HepG2 (cell line): ENCODE data around the gene AKT3. TPM values are rescaled to one million over a fixed set of nuclear protein-coding genes. Genes with fewer than 3 reads are reported as not detected.

Experiments
- ATAC-seq: fragments of 200-7000 bp; cut with Tn5 transposase; 3 replicates; pipeline ENCODE4 v1.9.1; 2020; ENCODE audit warnings: mild to moderate bottlenecking, moderate library complexity
- BruUV-seq: library from RNA; stranded (reverse); fragments of 400-500 nt; replicated peaks from 2 replicates; lab custom pipeline; 2021; lab: Mats Ljungman, UMichigan
- CTCF ChIA-PET: fragments of 300-600 bp; formaldehyde crosslinking; extraction: SDS; loops from one replicate; lab custom pipeline; 2021; ENCODE audit warnings: low total read pairs, inconsistent platforms, low intra/inter-chr PET ratio; lab: Yijun Ruan, JAX
- POLR2A ChIA-PET: fragments of 350-600 bp; sonication (Branson Sonifier 250); formaldehyde crosslinking; loops from one replicate; lab custom pipeline; 2020; ENCODE audit warnings: antibody characterized with exemption, inconsistent platforms; lab: Yijun Ruan, JAX
- DNase-seq: peaks from one replicate; pipeline ENCODE4 v3.0.0-alpha.2; 2015; ENCODE audit warnings: low spot score
- FAIRE-seq: peaks from 3 replicates; lab custom pipeline; 2011; peaks lifted over from hg19 to GRCh38; lab: Jason Lieb, UNC
- H2AFZ ChIP-seq: one replicate; pipeline ENCODE4 v1.6.1; 2011; ENCODE audit warnings: low read length, inconsistent platforms
- H3K27ac ChIP-seq: fragments of 300-600 bp; 3 replicates; pipeline ENCODE4 v1.8.0; 2011; ENCODE audit warnings: mixed run types, mild to moderate bottlenecking, mixed read lengths, low read length, inconsistent platforms; ENCODE audit not compliant: insufficient read depth; ENCODE audit errors: extremely low read length
- H3K27me3 ChIP-seq, 2 experiments: fragments of 200-600 bp in 1 of 2; 2 replicates in 1 of 2; 3 replicates in 1 of 2; pipeline versions ENCODE4 v1.6.0 to v1.8.0; 2011; ENCODE audit warnings: low read length in 2 of 2, mild to moderate bottlenecking in 2 of 2, moderate library complexity in 2 of 2, inconsistent platforms in 1 of 2; ENCODE audit not compliant: insufficient read depth in 2 of 2, control insufficient read depth in 1 of 2
- H3K36me3 ChIP-seq, 2 experiments: fragments of 200-600 bp in 1 of 2; replicated peaks in 1 of 2; 2 replicates in 1 of 2; 3 replicates in 1 of 2; pipeline versions ENCODE4 v1.5.1 to v1.8.0; 2011; ENCODE audit warnings: low read length in 2 of 2, inconsistent platforms in 1 of 2; ENCODE audit not compliant: insufficient read depth in 2 of 2, control insufficient read depth in 1 of 2
- H3K4me1 ChIP-seq: 2 replicates; pipeline ENCODE4 v1.5.1; 2012; ENCODE audit warnings: low read length, inconsistent platforms; ENCODE audit not compliant: insufficient read depth
- H3K4me2 ChIP-seq: 2 replicates; pipeline ENCODE4 v1.6.0; 2011; ENCODE audit warnings: low read depth, low read length, inconsistent platforms
- H3K4me3 ChIP-seq, 3 experiments: fragments of 200-600 bp in 1 of 3; sonication (generic), shearing (Covaris generic) in 1 of 3; replicated peaks in 1 of 3; 2 replicates each; pipeline ENCODE4 v1.5.1; 2011 to 2016; ENCODE audit warnings: low read length in 3 of 3, inconsistent platforms in 2 of 3, low read depth in 2 of 3, mild to moderate bottlenecking in 2 of 3, control low read depth in 1 of 3, mixed read lengths in 1 of 3; ENCODE audit not compliant: insufficient read depth in 1 of 3
- H3K79me2 ChIP-seq: one replicate; pipeline ENCODE4 v1.6.1; 2011; ENCODE audit warnings: low read length, inconsistent platforms; ENCODE audit not compliant: insufficient read depth
- H3K9ac ChIP-seq: 2 replicates; pipeline ENCODE4 v1.6.0; 2011; ENCODE audit warnings: mild to moderate bottlenecking, low read depth, low read length, inconsistent platforms; ENCODE audit not compliant: insufficient read depth
- H3K9me3 ChIP-seq: 2 replicates; pipeline ENCODE4 v1.5.1; 2012; ENCODE audit warnings: mild to moderate bottlenecking, low read length
- H4K20me1 ChIP-seq: 2 replicates; pipeline ENCODE4 v1.6.0; 2011; ENCODE audit warnings: inconsistent platforms, mild to moderate bottlenecking, low read length, moderate library complexity; ENCODE audit not compliant: insufficient read depth
- ATAD3A ChIP-seq: sonication (generic); formaldehyde crosslinking; IDR thresholded peaks from 2 replicates; pipeline ENCODE4 v1.4.0; 2020; ENCODE audit warnings: missing genetic modification reagents
- CAMTA2 ChIP-seq: sonication (generic); formaldehyde crosslinking; IDR thresholded peaks from 2 replicates; pipeline ENCODE4 v1.4.0; 2020; ENCODE audit warnings: mild to moderate bottlenecking, missing genetic modification reagents, borderline replicate concordance
- CBX5 ChIP-seq: sonication (generic); formaldehyde crosslinking; IDR thresholded peaks from 2 replicates; pipeline ENCODE4 v1.4.0; 2020; ENCODE audit warnings: missing genetic modification reagents, borderline replicate concordance
- IRX3 ChIP-seq: sonication (generic); formaldehyde crosslinking; IDR thresholded peaks from 2 replicates; pipeline ENCODE4 v1.8.1; 2023; ENCODE audit warnings: mild to moderate bottlenecking, low read depth, missing genetic modification reagents, borderline replicate concordance
- PHF21A ChIP-seq: sonication (generic); formaldehyde crosslinking; IDR thresholded peaks from 2 replicates; pipeline ENCODE4 v1.5.0; 2020; ENCODE audit warnings: mild to moderate bottlenecking, missing genetic modification reagents
- PPARG ChIP-seq: conservative IDR thresholded peaks from 2 replicates; pipeline ENCODE4 v1.6.1; 2016; ENCODE audit warnings: missing biosample characterization, missing genetic modification reagents
- XRCC5 ChIP-seq: fragments of 200-400 bp; formaldehyde crosslinking; optimal IDR thresholded peaks from 2 replicates; pipeline ENCODE3; 2017; ENCODE audit warnings: mild to moderate bottlenecking, low read length
- ZNF264 ChIP-seq: sonication (generic); formaldehyde crosslinking; IDR thresholded peaks from 2 replicates; pipeline ENCODE4 v1.4.0; 2020; ENCODE audit warnings: missing genetic modification reagents
- ZNF3 ChIP-seq: IDR thresholded peaks from 2 replicates; pipeline ENCODE4 v1.7.0; 2017; ENCODE audit warnings: inconsistent platforms
- ZNF326 ChIP-seq: sonication (generic); formaldehyde crosslinking; IDR thresholded peaks from 2 replicates; pipeline ENCODE4 v1.4.0; 2020; ENCODE audit warnings: missing genetic modification reagents, borderline replicate concordance
- ZNF605 ChIP-seq: sonication (generic); formaldehyde crosslinking; IDR thresholded peaks from 2 replicates; pipeline ENCODE4 v1.8.0; 2022; ENCODE audit warnings: mild to moderate bottlenecking, missing genetic modification reagents
- WGBS: methylation state at CpG from one replicate; pipeline ENCODE4 v1.1.6; 2017; ENCODE audit warnings: low lambda C conversion rate; 5-methylcytosine and 5-hydroxymethylcytosine counted together
- in situ Hi-C: cut with HindIII; loops from 2 replicates; pipeline ENCODE4 v1.10.0; 2017; ENCODE audit warnings: low pct_unique_long_range_greater_than_20kb; ENCODE audit not compliant: extremely low pct_ligation_motif_present
- intact Hi-C: fragments of 100-400 bp; cut with micrococcal nuclease; formaldehyde crosslinking; loops from one replicate; pipeline ENCODE4 v1.10.0; 2022; ENCODE audit not compliant: unreplicated experiment
- polyA plus RNA-seq, 8 experiments: library from polyadenylated mRNA; depleted of rRNA in 3 of 8; stranded (reverse) in 7 of 8; unstranded in 1 of 8; fragments of >200 nt; fragmentation: Illumina TruSeq in 4 of 8; extraction: Trizol in 4 of 8; gene quantifications; 2 replicates each; pipeline versions ENCODE4 v1.2.1 to v1.2.3, GENCODE V29; 2011 to 2016; ENCODE audit warnings: low read depth in 4 of 8, missing spikeins in 1 of 8, mixed read lengths in 1 of 8; ENCODE audit not compliant: insufficient read depth in 1 of 8
- total RNA-seq, 5 experiments: library from RNA; depleted of rRNA; stranded (reverse); fragments of >200 nt; fragmentation: Illumina TruSeq; extraction: Trizol; gene quantifications; 2 replicates each; pipeline ENCODE4 v1.2.3, GENCODE V29; 2016; ENCODE audit warnings: low read depth in 1 of 5
- TF ChIP-seq, protein P1 (sequence below): sonication (generic); formaldehyde crosslinking; IDR thresholded peaks from 2 replicates; pipeline ENCODE4 v1.5.0; 2020; ENCODE audit warnings: mild to moderate bottlenecking, missing genetic modification reagents, borderline replicate concordance
- TF ChIP-seq, protein P2 (sequence below): sonication (generic); formaldehyde crosslinking; conservative IDR thresholded peaks from 2 replicates; pipeline ENCODE4 v1.8.0; 2022; ENCODE audit warnings: mild to moderate bottlenecking, moderate library complexity, missing genetic modification reagents
- TF ChIP-seq, protein P3 (sequence below): sonication (generic); formaldehyde crosslinking; IDR thresholded peaks from 2 replicates; pipeline ENCODE4 v1.4.0; 2020; ENCODE audit warnings: missing genetic modification reagents, borderline replicate concordance

Gene AKT3
- total and polyA plus RNA-seq, 2 of the 13 experiments (the other 11 are each of a cell fraction or from before 2014, with no cell fraction given), result 0.07 TPM

DNA sequence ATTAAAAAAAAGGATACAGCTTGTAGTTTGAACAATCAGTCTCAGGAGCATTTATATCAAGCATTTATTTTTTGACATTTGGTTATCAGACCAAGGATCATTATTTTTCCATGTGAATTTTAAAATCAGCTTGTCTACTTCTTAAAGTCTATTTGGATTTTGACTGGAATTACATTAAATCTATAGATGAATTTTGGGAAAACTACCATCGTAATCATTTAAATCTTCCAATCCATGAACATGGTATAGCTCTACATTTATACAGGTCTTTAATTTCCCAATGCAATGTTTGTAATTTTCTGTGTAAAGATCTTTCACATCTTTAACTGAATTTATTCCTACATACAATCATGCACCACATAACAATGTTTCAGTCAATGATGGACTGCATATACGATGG, 203.2 kb downstream of the AKT3 start:
- WGBS, result 1% methylated on average over 2 of the region's 2 CpGs
- BruUV-seq, result no TSS peak
- TF ChIP-seq ATAD3A (CRISPR knock-in tag) (no peak), ZNF3 (no peak), PPARG (CRISPR knock-in tag) (no peak), PHF21A (no peak), IRX3 (CRISPR knock-in tag) (no peak), CBX5 (no peak), CAMTA2 (no peak), ZNF326 (no peak), ZNF264 (no peak), XRCC5 (no peak), ZNF605 (CRISPR knock-in tag) (no peak)
- TF ChIP-seq, protein P1, sequence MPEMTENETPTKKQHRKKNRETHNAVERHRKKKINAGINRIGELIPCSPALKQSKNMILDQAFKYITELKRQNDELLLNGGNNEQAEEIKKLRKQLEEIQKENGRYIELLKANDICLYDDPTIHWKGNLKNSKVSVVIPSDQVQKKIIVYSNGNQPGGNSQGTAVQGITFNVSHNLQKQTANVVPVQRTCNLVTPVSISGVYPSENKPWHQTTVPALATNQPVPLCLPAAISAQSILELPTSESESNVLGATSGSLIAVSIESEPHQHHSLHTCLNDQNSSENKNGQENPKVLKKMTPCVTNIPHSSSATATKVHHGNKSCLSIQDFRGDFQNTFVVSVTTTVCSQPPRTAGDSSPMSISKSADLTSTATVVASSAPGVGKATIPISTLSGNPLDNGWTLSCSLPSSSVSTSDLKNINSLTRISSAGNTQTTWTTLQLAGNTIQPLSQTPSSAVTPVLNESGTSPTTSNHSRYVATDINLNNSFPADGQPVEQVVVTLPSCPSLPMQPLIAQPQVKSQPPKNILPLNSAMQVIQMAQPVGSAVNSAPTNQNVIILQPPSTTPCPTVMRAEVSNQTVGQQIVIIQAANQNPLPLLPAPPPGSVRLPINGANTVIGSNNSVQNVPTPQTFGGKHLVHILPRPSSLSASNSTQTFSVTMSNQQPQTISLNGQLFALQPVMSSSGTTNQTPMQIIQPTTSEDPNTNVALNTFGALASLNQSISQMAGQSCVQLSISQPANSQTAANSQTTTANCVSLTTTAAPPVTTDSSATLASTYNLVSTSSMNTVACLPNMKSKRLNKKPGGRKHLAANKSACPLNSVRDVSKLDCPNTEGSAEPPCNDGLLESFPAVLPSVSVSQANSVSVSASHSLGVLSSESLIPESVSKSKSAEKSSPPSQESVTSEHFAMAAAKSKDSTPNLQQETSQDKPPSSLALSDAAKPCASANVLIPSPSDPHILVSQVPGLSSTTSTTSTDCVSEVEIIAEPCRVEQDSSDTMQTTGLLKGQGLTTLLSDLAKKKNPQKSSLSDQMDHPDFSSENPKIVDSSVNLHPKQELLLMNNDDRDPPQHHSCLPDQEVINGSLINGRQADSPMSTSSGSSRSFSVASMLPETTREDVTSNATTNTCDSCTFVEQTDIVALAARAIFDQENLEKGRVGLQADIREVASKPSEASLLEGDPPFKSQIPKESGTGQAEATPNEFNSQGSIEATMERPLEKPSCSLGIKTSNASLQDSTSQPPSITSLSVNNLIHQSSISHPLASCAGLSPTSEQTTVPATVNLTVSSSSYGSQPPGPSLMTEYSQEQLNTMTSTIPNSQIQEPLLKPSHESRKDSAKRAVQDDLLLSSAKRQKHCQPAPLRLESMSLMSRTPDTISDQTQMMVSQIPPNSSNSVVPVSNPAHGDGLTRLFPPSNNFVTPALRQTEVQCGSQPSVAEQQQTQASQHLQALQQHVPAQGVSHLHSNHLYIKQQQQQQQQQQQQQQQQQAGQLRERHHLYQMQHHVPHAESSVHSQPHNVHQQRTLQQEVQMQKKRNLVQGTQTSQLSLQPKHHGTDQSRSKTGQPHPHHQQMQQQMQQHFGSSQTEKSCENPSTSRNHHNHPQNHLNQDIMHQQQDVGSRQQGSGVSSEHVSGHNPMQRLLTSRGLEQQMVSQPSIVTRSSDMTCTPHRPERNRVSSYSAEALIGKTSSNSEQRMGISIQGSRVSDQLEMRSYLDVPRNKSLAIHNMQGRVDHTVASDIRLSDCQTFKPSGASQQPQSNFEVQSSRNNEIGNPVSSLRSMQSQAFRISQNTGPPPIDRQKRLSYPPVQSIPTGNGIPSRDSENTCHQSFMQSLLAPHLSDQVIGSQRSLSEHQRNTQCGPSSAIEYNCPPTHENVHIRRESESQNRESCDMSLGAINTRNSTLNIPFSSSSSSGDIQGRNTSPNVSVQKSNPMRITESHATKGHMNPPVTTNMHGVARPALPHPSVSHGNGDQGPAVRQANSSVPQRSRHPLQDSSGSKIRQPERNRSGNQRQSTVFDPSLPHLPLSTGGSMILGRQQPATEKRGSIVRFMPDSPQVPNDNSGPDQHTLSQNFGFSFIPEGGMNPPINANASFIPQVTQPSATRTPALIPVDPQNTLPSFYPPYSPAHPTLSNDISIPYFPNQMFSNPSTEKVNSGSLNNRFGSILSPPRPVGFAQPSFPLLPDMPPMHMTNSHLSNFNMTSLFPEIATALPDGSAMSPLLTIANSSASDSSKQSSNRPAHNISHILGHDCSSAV (CRISPR knock-in tag), result no peak
- TF ChIP-seq, protein P2, sequence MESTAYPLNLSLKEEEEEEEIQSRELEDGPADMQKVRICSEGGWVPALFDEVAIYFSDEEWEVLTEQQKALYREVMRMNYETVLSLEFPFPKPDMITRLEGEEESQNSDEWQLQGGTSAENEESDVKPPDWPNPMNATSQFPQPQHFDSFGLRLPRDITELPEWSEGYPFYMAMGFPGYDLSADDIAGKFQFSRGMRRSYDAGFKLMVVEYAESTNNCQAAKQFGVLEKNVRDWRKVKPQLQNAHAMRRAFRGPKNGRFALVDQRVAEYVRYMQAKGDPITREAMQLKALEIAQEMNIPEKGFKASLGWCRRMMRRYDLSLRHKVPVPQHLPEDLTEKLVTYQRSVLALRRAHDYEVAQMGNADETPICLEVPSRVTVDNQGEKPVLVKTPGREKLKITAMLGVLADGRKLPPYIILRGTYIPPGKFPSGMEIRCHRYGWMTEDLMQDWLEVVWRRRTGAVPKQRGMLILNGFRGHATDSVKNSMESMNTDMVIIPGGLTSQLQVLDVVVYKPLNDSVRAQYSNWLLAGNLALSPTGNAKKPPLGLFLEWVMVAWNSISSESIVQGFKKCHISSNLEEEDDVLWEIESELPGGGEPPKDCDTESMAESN (CRISPR knock-in tag), result no peak
- TF ChIP-seq, protein P3, sequence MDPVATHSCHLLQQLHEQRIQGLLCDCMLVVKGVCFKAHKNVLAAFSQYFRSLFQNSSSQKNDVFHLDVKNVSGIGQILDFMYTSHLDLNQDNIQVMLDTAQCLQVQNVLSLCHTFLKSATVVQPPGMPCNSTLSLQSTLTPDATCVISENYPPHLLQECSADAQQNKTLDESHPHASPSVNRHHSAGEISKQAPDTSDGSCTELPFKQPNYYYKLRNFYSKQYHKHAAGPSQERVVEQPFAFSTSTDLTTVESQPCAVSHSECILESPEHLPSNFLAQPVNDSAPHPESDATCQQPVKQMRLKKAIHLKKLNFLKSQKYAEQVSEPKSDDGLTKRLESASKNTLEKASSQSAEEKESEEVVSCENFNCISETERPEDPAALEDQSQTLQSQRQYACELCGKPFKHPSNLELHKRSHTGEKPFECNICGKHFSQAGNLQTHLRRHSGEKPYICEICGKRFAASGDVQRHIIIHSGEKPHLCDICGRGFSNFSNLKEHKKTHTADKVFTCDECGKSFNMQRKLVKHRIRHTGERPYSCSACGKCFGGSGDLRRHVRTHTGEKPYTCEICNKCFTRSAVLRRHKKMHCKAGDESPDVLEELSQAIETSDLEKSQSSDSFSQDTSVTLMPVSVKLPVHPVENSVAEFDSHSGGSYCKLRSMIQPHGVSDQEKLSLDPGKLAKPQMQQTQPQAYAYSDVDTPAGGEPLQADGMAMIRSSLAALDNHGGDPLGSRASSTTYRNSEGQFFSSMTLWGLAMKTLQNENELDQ (CRISPR knock-in tag), result no peak

More for the DNA sequence above, 203.2 kb downstream of the AKT3 start:
- in situ Hi-C loops, result no loop called here
- no peak for FAIRE-seq
- no peaks in the 10 kb centered on the region for H3K36me3 ChIP-seq
- H4K20me1 ChIP-seq, result no peaks in the 10 kb centered on the region
- H3K27me3 ChIP-seq, result no peaks in the 10 kb centered on the region
- no peak for ATAC-seq
- ChIA-PET POLR2A (no interaction called here), CTCF (no interaction called here)
- intact Hi-C loops, result no loop called here
- no peaks in the 10 kb centered on the region for H3K4me1 ChIP-seq
- H3K79me2 ChIP-seq, result no peaks in the 10 kb centered on the region
- H3K27ac ChIP-seq, result no peak overlapping the region
- H3K4me3 ChIP-seq, result no peak overlapping the region
- DNase-seq, result no peak
- H3K9ac ChIP-seq, result no peak overlapping the region
- H3K4me2 ChIP-seq, result no peak overlapping the region
- peaks cover 4% of the 10 kb centered on the region; the same call in 1 of the 2 replicates for H3K9me3 ChIP-seq
- no peak overlapping the region for H2AFZ ChIP-seq
